Thoracic aorta (tissue), 2 donors: Measurements from ENCODE around the gene ACSS3. TPM values are rescaled to one million over a fixed set of nuclear protein-coding genes. Genes with fewer than 3 reads are reported as not detected.

Experiments used
- ATAC-seq: fragments of 150-250 bp; one replicate; pipeline ENCODE4 v1.8.0; 2017; ENCODE audit warnings: low read depth; ENCODE audit not compliant: insufficient number of reproducible peaks, low FRiP score
- DNase-seq: peaks from one replicate; pipeline ENCODE4 v3.0.0-alpha.2; 2020; ENCODE audit warnings: low spot score
- H3K27ac ChIP-seq, 2 donors: fragments of 200-600 bp; sonication (generic); 1 replicate in 1 of 2; 2 replicates in 1 of 2; pipeline ENCODE4 v1.5.1; 2016; ENCODE audit warnings: mild to moderate bottlenecking in 2 of 2, moderate library complexity in 2 of 2
- H3K27me3 ChIP-seq: fragments of 200-600 bp; sonication (generic); replicated peaks from 2 replicates; pipeline ENCODE4 v1.6.0; 2016; ENCODE audit warnings: mild to moderate bottlenecking; ENCODE audit not compliant: insufficient read depth
- H3K36me3 ChIP-seq: fragments of 200-600 bp; sonication (generic); one replicate; pipeline ENCODE4 v1.5.1; 2016
- H3K4me1 ChIP-seq, 2 donors: fragments of 200-600 bp; sonication (generic); 1 replicate in 1 of 2; 2 replicates in 1 of 2; pipeline versions ENCODE4 v1.5.1 to v1.6.0; 2016; ENCODE audit warnings: low read depth in 2 of 2, mild to moderate bottlenecking in 1 of 2; ENCODE audit not compliant: control insufficient read depth in 1 of 2
- H3K4me3 ChIP-seq: fragments of 200-600 bp; sonication (generic); 2 replicates; pipeline ENCODE4 v1.5.1; 2016; ENCODE audit warnings: mild to moderate bottlenecking
- H3K9me3 ChIP-seq: fragments of 200-600 bp; sonication (generic); 2 replicates; pipeline ENCODE4 v1.5.1; 2016
- CTCF ChIP-seq: fragments of 200-600 bp; sonication (generic); IDR thresholded peaks from one replicate; pipeline ENCODE4 v1.5.1; 2019; ENCODE audit warnings: antibody characterized with exemption
- total RNA-seq, 2 donors: library from RNA; depleted of rRNA; stranded (reverse); fragments of >200 nt; gene quantifications; one replicate each; pipeline versions ENCODE4 v1.1.0 to v1.2.3, GENCODE V29; 2016

Gene ACSS3
- total RNA-seq, 2 donors from 2014 or later, result 16.5 to 30.0 TPM

DNA sequence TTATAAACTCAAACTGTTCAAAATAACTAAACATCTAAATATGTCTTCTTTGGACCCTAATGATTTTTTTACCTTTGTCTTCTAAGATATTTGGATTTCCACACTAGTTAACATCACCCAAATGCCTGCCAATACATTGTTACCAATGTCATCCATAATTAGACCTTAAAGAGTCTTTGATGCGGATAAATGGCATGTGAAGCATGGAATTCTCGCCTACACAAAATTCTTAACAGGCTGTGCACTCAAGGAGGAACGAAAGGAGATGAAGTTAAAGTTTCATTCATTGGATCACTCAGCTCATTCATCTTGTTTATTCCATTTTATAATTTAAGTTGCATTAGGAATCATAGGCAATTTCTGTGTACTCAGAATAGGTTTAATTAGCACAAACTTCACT lies 219.7 kb downstream of the ACSS3 start:
- no peaks in the 10 kb centered on the region for H3K9me3 ChIP-seq
- no peak overlapping the region for H3K27ac ChIP-seq
- no peak overlapping the region for H3K4me3 ChIP-seq
- no peaks in the 10 kb centered on the region for H3K36me3 ChIP-seq
- no peaks in the 10 kb centered on the region for H3K27me3 ChIP-seq
- TF ChIP-seq CTCF, result no peak
- DNase-seq (no peak), ATAC-seq (no peak)
- H3K4me1 ChIP-seq, result no peaks in the 10 kb centered on the region

GRCh38 chr12:81300454-81300853 lies 222.6 kb downstream of the ACSS3 start:
- H3K27me3 ChIP-seq, result no peaks in the 10 kb centered on the region
- H3K27ac ChIP-seq, result no peak overlapping the region
- no peaks in the 10 kb centered on the region for H3K36me3 ChIP-seq
- H3K9me3 ChIP-seq, result no peaks in the 10 kb centered on the region
- no peaks in the 10 kb centered on the region for H3K4me1 ChIP-seq
- no peak for ATAC-seq
- DNase-seq, result no peak
- TF ChIP-seq CTCF, result no peak
- H3K4me3 ChIP-seq, result no peak overlapping the region

GRCh38 chr12:81303935-81304334 lies 226.1 kb downstream of the ACSS3 start:
- no peak for TF ChIP-seq CTCF
- no peak overlapping the region for H3K4me3 ChIP-seq
- no peaks in the 10 kb centered on the region for H3K27me3 ChIP-seq
- no peak overlapping the region for H3K27ac ChIP-seq
- H3K9me3 ChIP-seq, result no peaks in the 10 kb centered on the region
- ATAC-seq (no peak), DNase-seq (no peak)
- no peaks in the 10 kb centered on the region for H3K4me1 ChIP-seq
- H3K36me3 ChIP-seq, result no peaks in the 10 kb centered on the region

Other genes starting within 250 kb of the ACSS3 start
- 1 to 10 TPM in 1 of 2 donors, under 1 TPM in 1; 0.41 to 5.8 TPM for gene LIN7A, start 140.1 kb upstream of the ACSS3 start, total RNA-seq